OCI-M2 (cell line): ENCODE data around the gene CCNL2.
"Not testable (repeated sequence)": the region's sequence is repeated elsewhere in the genome, so short reads cannot be mapped to it uniquely, and the experiment has no call there.

Source experiments
- DNase-seq: peaks from one replicate; lab custom pipeline; 2025; ENCODE audit not compliant: unreplicated experiment; lab: John Stamatoyannopoulos, UW

Gene CCNL2

GRCh38 chr1:1374589-1374928 lies 24.6 kb downstream of the CCNL2 start:
- no peak for DNase-seq

- DNase-seq, result no peak
Observed at GRCh38 chr1:1373815-1374588, 25.1 kb downstream of the CCNL2 start.

GRCh38 chr1:1373051-1373814 lies 25.9 kb downstream of the CCNL2 start:
- DNase-seq, result no peak

GRCh38 chr1:1371746-1372711 lies 27.1 kb downstream of the CCNL2 start:
- no peak for DNase-seq

- DNase-seq, result no peak
Observed at GRCh38 chr1:1371364-1371745, 27.8 kb downstream of the CCNL2 start.

- no peak for DNase-seq
Observed at GRCh38 chr1:1370771-1371300, 28.3 kb downstream of the CCNL2 start.

GRCh38 chr1:1370094-1370493 lies 29.0 kb downstream of the CCNL2 start:
- DNase-seq, result not testable (repeated sequence)

GRCh38 chr1:1367315-1367714 lies 31.8 kb downstream of the CCNL2 start:
- DNase-seq, result no peak

- no peak for DNase-seq
Observed at GRCh38 chr1:1366699-1367066, 32.5 kb downstream of the CCNL2 start.

GRCh38 chr1:1365875-1366698 lies 33.0 kb downstream of the CCNL2 start:
- no peak for DNase-seq

GRCh38 chr1:1364266-1364665 lies 34.9 kb downstream of the CCNL2 start:
- DNase-seq, result no peak

GRCh38 chr1:1361982-1362423 lies 37.1 kb downstream of the CCNL2 start:
- no peak for DNase-seq

GRCh38 chr1:1361233-1361981 lies 37.7 kb downstream of the CCNL2 start:
- DNase-seq, result no peak

- DNase-seq, result no peak
Observed at GRCh38 chr1:1360506-1361169, 38.5 kb downstream of the CCNL2 start.

- no peak for DNase-seq
Observed at GRCh38 chr1:1359664-1360468, 39.3 kb downstream of the CCNL2 start.

GRCh38 chr1:1359308-1359663 lies 39.8 kb downstream of the CCNL2 start:
- no peak for DNase-seq

- no peak for DNase-seq
Observed at GRCh38 chr1:1358433-1359271, 40.5 kb downstream of the CCNL2 start, which contains the start of gene MXRA8. TSS of gene MXRA8 (minus strand) at chr1:1358555. CDS start at chr1:1358504, 51 bp downstream.
